DND-41 (cell line): ENCODE measurements around the gene POLE3.

ENCODE experiments used
- CTCF ChIP-seq: IDR thresholded peaks from 2 replicates; pipeline ENCODE4 v1.5.1; 2012; ENCODE audit warnings: borderline replicate concordance, low read length, moderate library complexity, mild to moderate bottlenecking; ENCODE audit not compliant: poor library complexity, severe bottlenecking; ENCODE audit errors: extremely low read depth
- EZH2 ChIP-seq: IDR thresholded peaks from 3 replicates; pipeline ENCODE4 v1.6.1; 2012; ENCODE audit warnings: borderline replicate concordance, low read depth, mild to moderate bottlenecking, moderate library complexity, low read length, inconsistent platforms; ENCODE audit not compliant: severe bottlenecking

DNA sequence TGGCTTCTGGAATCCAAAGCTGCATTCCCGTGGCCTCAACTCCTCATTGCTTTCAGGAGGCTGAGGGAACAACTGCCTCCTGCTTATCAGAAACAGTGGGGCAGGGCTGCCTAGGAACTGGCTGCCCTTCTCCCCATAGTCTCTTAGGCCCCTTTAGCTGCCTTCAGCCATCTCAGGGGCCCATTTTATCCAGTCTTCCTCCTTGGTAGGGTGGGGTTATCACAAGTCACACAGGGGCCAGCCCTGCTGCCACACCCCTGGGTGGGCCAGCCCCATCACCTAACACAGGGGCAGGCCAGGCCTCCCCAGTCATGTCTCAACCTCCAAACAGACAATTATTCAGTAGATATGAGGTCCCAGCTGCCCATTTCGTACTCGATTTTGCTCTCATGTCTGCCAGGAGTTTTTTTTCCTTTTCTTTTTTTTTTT, 13.3 kb downstream of the POLE3 start:
- no peak for TF ChIP-seq CTCF
- TF ChIP-seq EZH2 = no peak
